ENCODE results near the gene SLC37A1.

DNA sequence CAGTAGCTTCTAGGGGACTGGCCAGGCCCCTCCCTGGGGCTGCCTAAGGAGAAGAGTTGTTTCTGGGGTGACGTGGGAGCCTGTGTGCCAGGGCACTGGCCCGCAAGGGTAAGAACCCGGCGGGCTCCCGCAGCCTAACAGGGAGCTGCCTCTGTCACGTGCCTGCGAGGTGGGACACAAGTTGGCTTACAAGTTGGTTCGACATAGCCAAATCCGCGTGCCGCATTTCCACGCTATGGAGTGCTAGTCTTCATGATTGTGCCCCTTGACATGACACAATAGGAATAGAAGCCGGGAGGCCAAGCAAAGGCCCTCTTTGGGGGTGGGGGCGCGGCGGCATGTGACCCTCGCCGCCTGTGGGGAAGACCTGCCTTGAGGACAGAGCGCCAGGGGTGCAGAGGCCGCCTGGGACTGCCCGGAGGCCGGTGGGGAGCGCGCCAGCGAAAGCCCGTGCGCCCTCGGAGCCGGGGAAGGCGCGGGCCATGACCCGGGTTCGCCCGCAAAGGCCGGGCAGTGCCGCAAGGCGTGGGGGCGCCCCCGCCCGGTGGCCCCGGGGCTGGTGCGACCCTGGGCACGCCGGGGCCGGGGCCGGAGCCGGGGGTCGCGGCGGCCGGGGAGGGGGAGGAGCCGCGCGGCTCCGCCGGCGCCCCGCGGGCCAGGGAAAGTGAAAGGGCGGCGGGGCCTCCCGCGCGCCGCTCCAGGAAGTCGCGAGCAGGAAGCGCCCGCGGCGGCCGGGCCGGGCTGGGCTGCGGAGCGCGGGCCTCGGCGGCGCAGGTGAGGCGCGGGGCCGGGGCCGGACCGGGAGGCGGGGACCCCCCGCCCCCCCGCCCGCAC lies at the start of gene SLC37A1:
- TF ChIP-seq, protein P1, sequence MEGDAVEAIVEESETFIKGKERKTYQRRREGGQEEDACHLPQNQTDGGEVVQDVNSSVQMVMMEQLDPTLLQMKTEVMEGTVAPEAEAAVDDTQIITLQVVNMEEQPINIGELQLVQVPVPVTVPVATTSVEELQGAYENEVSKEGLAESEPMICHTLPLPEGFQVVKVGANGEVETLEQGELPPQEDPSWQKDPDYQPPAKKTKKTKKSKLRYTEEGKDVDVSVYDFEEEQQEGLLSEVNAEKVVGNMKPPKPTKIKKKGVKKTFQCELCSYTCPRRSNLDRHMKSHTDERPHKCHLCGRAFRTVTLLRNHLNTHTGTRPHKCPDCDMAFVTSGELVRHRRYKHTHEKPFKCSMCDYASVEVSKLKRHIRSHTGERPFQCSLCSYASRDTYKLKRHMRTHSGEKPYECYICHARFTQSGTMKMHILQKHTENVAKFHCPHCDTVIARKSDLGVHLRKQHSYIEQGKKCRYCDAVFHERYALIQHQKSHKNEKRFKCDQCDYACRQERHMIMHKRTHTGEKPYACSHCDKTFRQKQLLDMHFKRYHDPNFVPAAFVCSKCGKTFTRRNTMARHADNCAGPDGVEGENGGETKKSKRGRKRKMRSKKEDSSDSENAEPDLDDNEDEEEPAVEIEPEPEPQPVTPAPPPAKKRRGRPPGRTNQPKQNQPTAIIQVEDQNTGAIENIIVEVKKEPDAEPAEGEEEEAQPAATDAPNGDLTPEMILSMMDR (conservative IDR thresholded peaks at IDR 0.05) = no peak
- no peak for TF ChIP-seq EZH2 (IDR thresholded peaks at IDR 0.05; ENCODE audit: low read depth)
